ENCODE measurements around the gene CENPP. TPM values are rescaled to one million over a fixed set of nuclear protein-coding genes. Genes with fewer than 3 reads are reported as not detected.

CENPP gene
- total and polyA plus RNA-seq, 4 donors: 0.62 to 8.7 (median 1.3) TPM

DNA sequence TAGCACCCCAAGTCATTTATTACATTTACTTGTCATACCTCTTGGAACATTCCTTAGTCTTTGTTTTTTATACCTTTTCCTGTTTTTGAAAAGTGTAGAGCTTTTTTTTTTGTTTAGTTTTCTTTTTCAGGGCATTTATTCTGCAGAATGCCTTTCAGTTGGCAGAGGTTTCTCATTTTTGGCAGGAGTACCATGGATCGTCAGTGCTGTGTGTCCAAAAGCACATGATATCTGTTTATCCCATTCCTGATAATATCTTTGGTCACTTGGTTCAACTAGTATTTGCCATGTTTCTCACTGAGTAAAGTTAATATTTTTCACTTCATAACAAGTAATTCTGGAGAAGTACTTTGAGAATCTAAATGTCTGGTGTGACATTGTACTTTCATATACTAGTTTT is 67.9 kb downstream of the CENPP start:
- Histone ChIP-seq H3K4me3 (ENCODE audit: low read depth in 1 of 3, low read length in 3 of 3) (no peak overlapping the region), H3K9me3 (ENCODE audit: control insufficient read depth in 4 of 4, low read length in 3 of 4) (no peaks in the 10 kb centered on the region), H3K27ac (ENCODE audit: low read depth in 1 of 2, low read length in 2 of 2) (no peak overlapping the region), H3K9ac (ENCODE audit: low read depth in 1 of 2, low read length in 2 of 2) (no peak overlapping the region), H3K36me3 (ENCODE audit: control insufficient read depth in 4 of 4, insufficient read depth in 3 of 4, low read depth in 1 of 4, low read length in 3 of 4) (no peaks in the 10 kb centered on the region), H3K4me1 (ENCODE audit: control insufficient read depth in 4 of 4, insufficient read depth in 4 of 4, low read length in 3 of 4) (peaks cover 0 to 3% (median 0%) of the 10 kb centered on the region in 4 donors), H3K27me3 (ENCODE audit: control insufficient read depth in 4 of 4, insufficient read depth in 4 of 4, low read length in 3 of 4) (no peaks in the 10 kb centered on the region)
- WGBS: 28% methylated on average over 1 of the region's 1 CpG
- no peak for DNase-seq (ENCODE audit: low spot score)
- TF ChIP-seq, protein P1, sequence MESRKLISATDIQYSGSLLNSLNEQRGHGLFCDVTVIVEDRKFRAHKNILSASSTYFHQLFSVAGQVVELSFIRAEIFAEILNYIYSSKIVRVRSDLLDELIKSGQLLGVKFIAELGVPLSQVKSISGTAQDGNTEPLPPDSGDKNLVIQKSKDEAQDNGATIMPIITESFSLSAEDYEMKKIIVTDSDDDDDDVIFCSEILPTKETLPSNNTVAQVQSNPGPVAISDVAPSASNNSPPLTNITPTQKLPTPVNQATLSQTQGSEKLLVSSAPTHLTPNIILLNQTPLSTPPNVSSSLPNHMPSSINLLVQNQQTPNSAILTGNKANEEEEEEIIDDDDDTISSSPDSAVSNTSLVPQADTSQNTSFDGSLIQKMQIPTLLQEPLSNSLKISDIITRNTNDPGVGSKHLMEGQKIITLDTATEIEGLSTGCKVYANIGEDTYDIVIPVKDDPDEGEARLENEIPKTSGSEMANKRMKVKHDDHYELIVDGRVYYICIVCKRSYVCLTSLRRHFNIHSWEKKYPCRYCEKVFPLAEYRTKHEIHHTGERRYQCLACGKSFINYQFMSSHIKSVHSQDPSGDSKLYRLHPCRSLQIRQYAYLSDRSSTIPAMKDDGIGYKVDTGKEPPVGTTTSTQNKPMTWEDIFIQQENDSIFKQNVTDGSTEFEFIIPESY (IDR thresholded peaks at IDR 0.05): no peak
- peak; percentile 31 for TF ChIP-seq YY1 (IDR thresholded peaks at IDR 0.05)
- no peak for TF ChIP-seq HNF4G (IDR thresholded peaks at IDR 0.05)
- peak in 1 of 2 donors; percentile 18 for TF ChIP-seq HNF4A (conservative IDR thresholded peaks at IDR 0.05)

DNA sequence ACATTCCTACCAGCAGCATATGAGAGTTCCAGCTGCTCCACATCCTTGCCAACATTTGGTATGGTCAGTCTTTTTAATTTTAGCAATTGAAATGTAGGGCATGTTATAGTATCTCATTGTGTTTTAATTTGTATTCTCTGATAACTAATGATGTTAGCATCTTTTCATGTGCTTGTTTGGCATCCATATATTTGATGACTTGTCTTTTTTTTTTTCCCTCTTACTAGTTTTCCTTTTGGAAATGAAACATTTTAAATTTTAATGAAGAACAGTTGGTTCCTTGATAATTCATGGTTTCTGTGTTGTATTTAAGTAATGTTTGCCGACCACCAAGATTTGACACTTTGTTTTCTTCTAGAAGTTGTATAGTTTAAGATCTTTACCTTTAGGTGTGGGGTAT is 69.9 kb downstream of the CENPP start:
- H3K27me3 ChIP-seq (ENCODE audit: control insufficient read depth in 4 of 4, insufficient read depth in 4 of 4, low read length in 3 of 4): no peaks in the 10 kb centered on the region
- no peak for TF ChIP-seq SP1 (IDR thresholded peaks at IDR 0.05)
- no peak for TF ChIP-seq RXRA (IDR thresholded peaks at IDR 0.05)
- no peak for TF ChIP-seq YY1 (IDR thresholded peaks at IDR 0.05)
- no peak for TF ChIP-seq GABPA (IDR thresholded peaks at IDR 0.05 in 1 of 2, conservative IDR thresholded peaks at IDR 0.05 in 1 of 2)
- TF ChIP-seq HNF4G (IDR thresholded peaks at IDR 0.05): no peak
- TF ChIP-seq, protein P2, sequence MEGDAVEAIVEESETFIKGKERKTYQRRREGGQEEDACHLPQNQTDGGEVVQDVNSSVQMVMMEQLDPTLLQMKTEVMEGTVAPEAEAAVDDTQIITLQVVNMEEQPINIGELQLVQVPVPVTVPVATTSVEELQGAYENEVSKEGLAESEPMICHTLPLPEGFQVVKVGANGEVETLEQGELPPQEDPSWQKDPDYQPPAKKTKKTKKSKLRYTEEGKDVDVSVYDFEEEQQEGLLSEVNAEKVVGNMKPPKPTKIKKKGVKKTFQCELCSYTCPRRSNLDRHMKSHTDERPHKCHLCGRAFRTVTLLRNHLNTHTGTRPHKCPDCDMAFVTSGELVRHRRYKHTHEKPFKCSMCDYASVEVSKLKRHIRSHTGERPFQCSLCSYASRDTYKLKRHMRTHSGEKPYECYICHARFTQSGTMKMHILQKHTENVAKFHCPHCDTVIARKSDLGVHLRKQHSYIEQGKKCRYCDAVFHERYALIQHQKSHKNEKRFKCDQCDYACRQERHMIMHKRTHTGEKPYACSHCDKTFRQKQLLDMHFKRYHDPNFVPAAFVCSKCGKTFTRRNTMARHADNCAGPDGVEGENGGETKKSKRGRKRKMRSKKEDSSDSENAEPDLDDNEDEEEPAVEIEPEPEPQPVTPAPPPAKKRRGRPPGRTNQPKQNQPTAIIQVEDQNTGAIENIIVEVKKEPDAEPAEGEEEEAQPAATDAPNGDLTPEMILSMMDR (IDR thresholded peaks at IDR 0.05; ENCODE audit: low read depth, low read length, missing input control): no peak
- TF ChIP-seq, protein P3, sequence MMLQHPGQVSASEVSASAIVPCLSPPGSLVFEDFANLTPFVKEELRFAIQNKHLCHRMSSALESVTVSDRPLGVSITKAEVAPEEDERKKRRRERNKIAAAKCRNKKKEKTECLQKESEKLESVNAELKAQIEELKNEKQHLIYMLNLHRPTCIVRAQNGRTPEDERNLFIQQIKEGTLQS (IDR thresholded peaks at IDR 0.05): no peak
- no peak for TF ChIP-seq NR2F2 (IDR thresholded peaks at IDR 0.05)
- TF ChIP-seq RAD21 (IDR thresholded peaks at IDR 0.05): no peak
- TF ChIP-seq, protein P1 (IDR thresholded peaks at IDR 0.05): no peak
- TF ChIP-seq FOXA2 (IDR thresholded peaks at IDR 0.05): no peak
- TF ChIP-seq, protein P4, sequence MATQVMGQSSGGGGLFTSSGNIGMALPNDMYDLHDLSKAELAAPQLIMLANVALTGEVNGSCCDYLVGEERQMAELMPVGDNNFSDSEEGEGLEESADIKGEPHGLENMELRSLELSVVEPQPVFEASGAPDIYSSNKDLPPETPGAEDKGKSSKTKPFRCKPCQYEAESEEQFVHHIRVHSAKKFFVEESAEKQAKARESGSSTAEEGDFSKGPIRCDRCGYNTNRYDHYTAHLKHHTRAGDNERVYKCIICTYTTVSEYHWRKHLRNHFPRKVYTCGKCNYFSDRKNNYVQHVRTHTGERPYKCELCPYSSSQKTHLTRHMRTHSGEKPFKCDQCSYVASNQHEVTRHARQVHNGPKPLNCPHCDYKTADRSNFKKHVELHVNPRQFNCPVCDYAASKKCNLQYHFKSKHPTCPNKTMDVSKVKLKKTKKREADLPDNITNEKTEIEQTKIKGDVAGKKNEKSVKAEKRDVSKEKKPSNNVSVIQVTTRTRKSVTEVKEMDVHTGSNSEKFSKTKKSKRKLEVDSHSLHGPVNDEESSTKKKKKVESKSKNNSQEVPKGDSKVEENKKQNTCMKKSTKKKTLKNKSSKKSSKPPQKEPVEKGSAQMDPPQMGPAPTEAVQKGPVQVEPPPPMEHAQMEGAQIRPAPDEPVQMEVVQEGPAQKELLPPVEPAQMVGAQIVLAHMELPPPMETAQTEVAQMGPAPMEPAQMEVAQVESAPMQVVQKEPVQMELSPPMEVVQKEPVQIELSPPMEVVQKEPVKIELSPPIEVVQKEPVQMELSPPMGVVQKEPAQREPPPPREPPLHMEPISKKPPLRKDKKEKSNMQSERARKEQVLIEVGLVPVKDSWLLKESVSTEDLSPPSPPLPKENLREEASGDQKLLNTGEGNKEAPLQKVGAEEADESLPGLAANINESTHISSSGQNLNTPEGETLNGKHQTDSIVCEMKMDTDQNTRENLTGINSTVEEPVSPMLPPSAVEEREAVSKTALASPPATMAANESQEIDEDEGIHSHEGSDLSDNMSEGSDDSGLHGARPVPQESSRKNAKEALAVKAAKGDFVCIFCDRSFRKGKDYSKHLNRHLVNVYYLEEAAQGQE (IDR thresholded peaks at IDR 0.05): no peak
- TF ChIP-seq EGR1 (IDR thresholded peaks at IDR 0.05; ENCODE audit: low read depth in 2 of 2): no peak
- TF ChIP-seq FOXA1 (IDR thresholded peaks at IDR 0.05): no peak
- TF ChIP-seq JUND (IDR thresholded peaks at IDR 0.05): no peak
- no peak overlapping the region for H3K4me3 ChIP-seq (ENCODE audit: low read depth in 1 of 3, low read length in 3 of 3)
- no peak for DNase-seq (ENCODE audit: low spot score)
- WGBS: 99% methylated on average over 1 of the region's 1 CpG
- no peak overlapping the region for H3K27ac ChIP-seq (ENCODE audit: low read depth in 1 of 2, low read length in 2 of 2)
- no peaks in the 10 kb centered on the region for H3K36me3 ChIP-seq (ENCODE audit: control insufficient read depth in 4 of 4, insufficient read depth in 3 of 4, low read depth in 1 of 4, low read length in 3 of 4)
- peaks cover 0 to 3% (median 0%) of the 10 kb centered on the region in 4 donors for H3K4me1 ChIP-seq (ENCODE audit: control insufficient read depth in 4 of 4, insufficient read depth in 4 of 4, low read length in 3 of 4)
- H3K9me3 ChIP-seq (ENCODE audit: control insufficient read depth in 4 of 4, low read length in 3 of 4): no peaks in the 10 kb centered on the region
- H3K9ac ChIP-seq (ENCODE audit: low read depth in 1 of 2, low read length in 2 of 2): no peak overlapping the region
